ENCODE results near the gene PTPRU.

PTPRU gene

DNA sequence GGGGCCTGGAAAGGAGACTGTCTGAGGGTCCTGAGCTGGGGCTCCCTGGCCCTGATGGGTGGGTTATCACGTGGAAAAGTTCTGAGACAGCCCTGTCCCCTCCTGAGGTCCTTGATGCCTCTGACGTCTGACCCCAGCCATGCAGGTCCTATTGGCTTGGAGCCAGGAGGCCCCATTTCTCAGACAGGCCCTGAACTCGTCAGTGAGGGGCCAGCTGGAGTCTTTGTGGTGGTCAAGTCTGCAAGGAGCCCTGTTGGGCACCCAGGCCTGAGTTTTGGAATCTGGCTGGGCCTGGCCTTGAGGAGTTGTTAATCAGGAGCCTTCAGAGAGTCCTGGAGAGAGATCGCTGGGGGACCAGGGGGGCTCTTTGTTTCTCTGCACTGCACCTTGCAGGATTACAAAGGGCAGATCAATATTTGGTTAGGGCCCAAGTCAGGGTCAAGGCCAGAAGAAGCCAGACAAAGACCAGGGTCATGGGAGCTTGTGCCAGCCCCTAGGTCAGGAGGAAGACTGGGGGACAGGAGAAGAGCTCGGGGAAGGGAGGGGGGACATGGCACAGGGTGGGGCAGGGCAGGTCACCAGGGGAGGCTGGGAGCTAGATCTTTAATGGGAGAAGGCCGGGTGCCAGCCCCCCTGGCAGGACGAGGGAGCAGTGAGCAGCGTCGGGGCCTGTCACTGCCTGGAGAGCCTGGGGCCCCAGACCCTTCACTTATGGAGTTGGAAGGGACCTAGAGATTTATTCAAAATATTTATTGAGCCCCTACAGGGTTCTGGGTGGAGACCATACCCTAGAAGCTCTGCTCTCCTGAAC, 83.2 kb downstream of the PTPRU start:
- no peaks in the 10 kb centered on the region for H3K27me3 ChIP-seq
- H3K4me1 ChIP-seq (ENCODE audit: control insufficient read depth in 1 of 2, insufficient read depth in 1 of 2, low read depth in 1 of 2, low read length in 1 of 2), result no peaks in the 10 kb centered on the region
- no peaks in the 10 kb centered on the region for H3K36me3 ChIP-seq
- H3K9me3 ChIP-seq, result no peaks in the 10 kb centered on the region
- TF ChIP-seq, protein P1, sequence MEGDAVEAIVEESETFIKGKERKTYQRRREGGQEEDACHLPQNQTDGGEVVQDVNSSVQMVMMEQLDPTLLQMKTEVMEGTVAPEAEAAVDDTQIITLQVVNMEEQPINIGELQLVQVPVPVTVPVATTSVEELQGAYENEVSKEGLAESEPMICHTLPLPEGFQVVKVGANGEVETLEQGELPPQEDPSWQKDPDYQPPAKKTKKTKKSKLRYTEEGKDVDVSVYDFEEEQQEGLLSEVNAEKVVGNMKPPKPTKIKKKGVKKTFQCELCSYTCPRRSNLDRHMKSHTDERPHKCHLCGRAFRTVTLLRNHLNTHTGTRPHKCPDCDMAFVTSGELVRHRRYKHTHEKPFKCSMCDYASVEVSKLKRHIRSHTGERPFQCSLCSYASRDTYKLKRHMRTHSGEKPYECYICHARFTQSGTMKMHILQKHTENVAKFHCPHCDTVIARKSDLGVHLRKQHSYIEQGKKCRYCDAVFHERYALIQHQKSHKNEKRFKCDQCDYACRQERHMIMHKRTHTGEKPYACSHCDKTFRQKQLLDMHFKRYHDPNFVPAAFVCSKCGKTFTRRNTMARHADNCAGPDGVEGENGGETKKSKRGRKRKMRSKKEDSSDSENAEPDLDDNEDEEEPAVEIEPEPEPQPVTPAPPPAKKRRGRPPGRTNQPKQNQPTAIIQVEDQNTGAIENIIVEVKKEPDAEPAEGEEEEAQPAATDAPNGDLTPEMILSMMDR (IDR thresholded peaks at IDR 0.05), result no peak
- H3K4me3 ChIP-seq (ENCODE audit: low read depth in 1 of 2, low read length in 1 of 2), result no peak overlapping the region
- H3K27ac ChIP-seq, result no peak overlapping the region

DNA sequence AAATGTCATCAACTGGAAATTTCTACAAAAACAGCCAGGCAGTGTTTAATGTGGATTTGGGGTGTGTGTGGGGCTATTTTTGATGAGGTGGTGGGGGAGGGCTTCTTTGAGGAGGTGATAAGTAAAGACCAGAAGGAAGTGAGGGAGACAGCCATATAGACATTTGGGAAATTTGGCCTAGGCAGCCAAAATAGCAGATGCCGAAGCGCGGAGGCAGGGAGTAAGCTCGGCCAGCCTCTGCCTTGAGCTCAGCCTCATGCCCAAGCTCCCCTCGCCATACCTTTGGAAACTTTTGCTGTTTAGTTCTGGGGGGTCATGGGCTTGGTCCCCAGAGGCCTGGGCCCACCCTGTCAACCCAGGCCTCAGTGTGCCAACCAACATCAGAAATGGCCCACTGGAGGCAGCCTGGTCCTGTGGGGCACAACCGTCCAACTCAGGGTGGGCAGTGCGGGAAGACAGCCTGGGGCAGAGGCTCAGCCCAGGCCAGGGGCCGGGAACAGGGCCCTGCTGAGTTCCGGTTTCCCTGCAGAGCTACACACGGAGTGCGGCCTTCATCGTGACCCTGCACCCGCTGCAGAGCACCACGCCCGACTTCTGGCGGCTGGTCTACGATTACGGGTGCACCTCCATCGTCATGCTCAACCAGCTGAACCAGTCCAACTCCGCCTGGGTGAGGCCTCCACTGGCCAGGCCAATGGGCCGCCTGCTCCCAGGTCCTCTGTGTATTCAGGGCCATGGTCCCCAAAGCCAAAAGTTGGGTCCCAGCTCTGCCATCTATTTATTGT, 84.0 kb downstream of the PTPRU start:
- TF ChIP-seq, protein P1 (IDR thresholded peaks at IDR 0.05), result no peak
- Histone ChIP-seq H3K9me3 (no peaks in the 10 kb centered on the region), H3K4me1 (ENCODE audit: control insufficient read depth in 1 of 2, insufficient read depth in 1 of 2, low read depth in 1 of 2, low read length in 1 of 2) (no peaks in the 10 kb centered on the region), H3K27me3 (no peaks in the 10 kb centered on the region), H3K27ac (no peak overlapping the region), H3K4me3 (ENCODE audit: low read depth in 1 of 2, low read length in 1 of 2) (no peak overlapping the region), H3K36me3 (no peaks in the 10 kb centered on the region)

DNA sequence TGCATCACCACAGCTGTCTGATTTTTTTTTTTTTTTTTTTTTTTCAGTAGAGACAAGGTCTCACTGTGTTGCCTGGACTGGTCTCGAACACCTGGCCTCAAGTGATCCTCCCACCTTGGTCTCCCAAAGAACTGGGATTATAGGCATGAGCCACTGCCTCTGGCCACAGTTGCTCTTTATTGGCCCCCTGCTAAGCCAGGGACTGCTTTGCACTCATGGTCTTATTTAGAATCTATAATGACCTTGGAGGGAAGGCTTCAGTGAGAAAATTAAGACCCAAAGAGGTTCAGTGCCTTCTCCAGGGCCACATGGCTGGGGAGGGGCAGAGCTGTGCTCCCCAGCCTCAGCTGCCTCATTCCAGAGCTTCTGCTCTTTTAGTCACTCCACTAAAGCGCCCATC, 84.9 kb downstream of the PTPRU start:
- Histone ChIP-seq H3K4me3 (ENCODE audit: low read depth in 1 of 2, low read length in 1 of 2) (no peak overlapping the region), H3K9me3 (no peaks in the 10 kb centered on the region), H3K27ac (no peak overlapping the region), H3K36me3 (no peaks in the 10 kb centered on the region), H3K27me3 (no peaks in the 10 kb centered on the region), H3K4me1 (ENCODE audit: control insufficient read depth in 1 of 2, insufficient read depth in 1 of 2, low read depth in 1 of 2, low read length in 1 of 2) (no peaks in the 10 kb centered on the region)
- TF ChIP-seq, protein P1 (IDR thresholded peaks at IDR 0.05), result no peak

DNA sequence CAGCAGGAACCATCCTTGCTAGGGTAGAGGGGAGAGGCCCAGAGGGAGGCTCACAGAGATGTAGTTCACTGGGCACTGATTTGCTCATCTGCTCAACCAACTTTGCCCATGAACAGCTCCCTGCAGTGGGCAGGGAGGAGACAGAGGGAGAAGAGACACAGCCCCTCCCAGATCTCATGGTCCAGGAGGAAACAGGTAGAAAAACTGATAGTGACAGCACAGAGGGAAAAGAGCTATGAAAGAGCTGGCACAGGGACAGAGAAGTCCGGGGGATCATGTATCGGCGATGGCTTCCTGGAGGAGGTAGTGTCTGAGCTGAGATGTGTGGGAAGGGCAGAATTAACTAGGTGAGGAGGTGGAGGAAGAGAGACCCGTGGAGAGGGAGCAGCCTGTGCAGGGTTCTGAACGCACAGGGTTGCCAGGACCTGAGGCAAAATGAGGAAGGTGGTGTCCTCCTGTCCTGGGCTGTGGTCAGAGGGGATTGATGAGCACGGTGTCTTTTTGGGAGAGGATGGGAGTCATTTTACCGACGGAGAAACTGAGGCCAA, 85.9 kb downstream of the PTPRU start:
- Histone ChIP-seq H3K27ac (no peak overlapping the region), H3K27me3 (no peaks in the 10 kb centered on the region), H3K4me1 (ENCODE audit: control insufficient read depth in 1 of 2, insufficient read depth in 1 of 2, low read depth in 1 of 2, low read length in 1 of 2) (no peaks in the 10 kb centered on the region), H3K36me3 (no peaks in the 10 kb centered on the region), H3K9me3 (no peaks in the 10 kb centered on the region), H3K4me3 (ENCODE audit: low read depth in 1 of 2, low read length in 1 of 2) (no peak overlapping the region)
- TF ChIP-seq, protein P1 (IDR thresholded peaks at IDR 0.05), result no peak

DNA sequence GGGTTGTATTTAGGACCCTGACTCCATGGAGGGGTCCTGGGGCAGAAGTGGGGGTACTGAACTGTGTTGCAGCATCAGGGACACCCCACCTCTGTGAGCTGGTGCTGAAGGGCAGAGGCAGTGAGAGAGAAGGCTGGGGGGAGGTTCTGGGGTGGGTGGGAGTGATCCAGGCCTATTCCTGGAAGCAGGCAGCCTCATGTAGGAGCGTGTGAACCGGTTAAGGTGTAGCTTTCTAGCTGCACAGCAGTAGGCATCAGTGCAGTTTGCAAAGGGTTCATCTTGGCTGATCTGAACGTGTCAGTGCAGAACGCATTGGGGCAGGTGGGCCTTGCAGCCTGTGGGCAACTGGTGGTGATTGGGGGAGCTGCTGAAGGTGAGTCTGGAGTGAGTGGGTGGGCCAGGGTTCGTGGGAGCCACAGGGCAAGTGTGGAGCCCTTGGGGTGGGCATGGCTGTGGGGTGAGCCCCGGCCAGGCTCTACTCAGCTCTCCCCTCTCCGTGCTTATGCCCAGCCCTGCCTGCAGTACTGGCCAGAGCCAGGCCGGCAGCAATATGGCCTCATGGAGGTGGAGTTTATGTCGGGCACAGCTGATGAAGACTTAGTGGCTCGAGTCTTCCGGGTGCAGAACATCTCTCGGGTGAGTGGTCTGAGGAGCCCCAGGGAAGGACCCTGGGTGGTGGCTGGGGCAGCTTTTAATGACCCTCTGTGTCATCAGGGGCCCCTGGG, 86.7 kb downstream of the PTPRU start:
- H3K4me1 ChIP-seq (ENCODE audit: control insufficient read depth in 1 of 2, insufficient read depth in 1 of 2, low read depth in 1 of 2, low read length in 1 of 2), result no peaks in the 10 kb centered on the region
- H3K36me3 ChIP-seq, result no peaks in the 10 kb centered on the region
- no peak overlapping the region for H3K4me3 ChIP-seq (ENCODE audit: low read depth in 1 of 2, low read length in 1 of 2)
- H3K27ac ChIP-seq, result no peak overlapping the region
- no peaks in the 10 kb centered on the region for H3K9me3 ChIP-seq
- TF ChIP-seq, protein P1 (IDR thresholded peaks at IDR 0.05), result no peak
- no peaks in the 10 kb centered on the region for H3K27me3 ChIP-seq
